OCI-LY3 (cell line): ENCODE data around the gene RUNX2.

Experiments used
- CTCF ChIP-seq: fragments of 200-600, 300-600 bp; sonication (generic); IDR thresholded peaks from 2 replicates; pipeline ENCODE4 v1.5.1; 2014; ENCODE audit warnings: antibody characterized with exemption, low read length, low read depth
- EZH2phosphoT487 ChIP-seq: fragments of 200-600 bp; shearing (Covaris generic); IDR thresholded peaks from 2 replicates; pipeline ENCODE4 v1.6.1; 2018; ENCODE audit warnings: antibody characterized with exemption, mixed run types, low read depth

DNA sequence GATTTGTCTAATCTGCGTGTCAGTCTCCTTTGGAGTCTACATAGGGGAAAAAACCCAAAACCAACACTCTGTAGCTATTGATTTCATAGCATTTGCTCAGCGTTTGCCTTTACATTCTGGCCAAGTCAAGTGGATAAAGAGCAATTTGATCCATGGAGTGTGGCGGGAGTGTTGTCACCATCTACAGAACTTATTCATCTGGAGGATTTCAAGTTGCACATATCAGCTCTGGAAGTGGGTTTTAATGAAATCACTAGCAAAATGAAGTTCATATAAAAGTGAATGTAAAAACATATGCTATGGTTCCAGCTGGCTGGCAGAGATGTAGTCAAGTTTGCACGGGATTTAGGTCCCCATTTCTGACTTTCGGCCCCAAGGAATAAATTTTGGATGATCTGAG, 269.3 kb downstream of the RUNX2 start:
- no peak for TF ChIP-seq CTCF
- no peak for TF ChIP-seq EZH2phosphoT487
